ENCODE data around the gene QTRT2. TPM values are rescaled to one million over a fixed set of nuclear protein-coding genes. Genes with fewer than 3 reads are reported as not detected.

Gene QTRT2
- total and polyA plus RNA-seq, 2 donors (not counting 1 experiment from before 2014, with no cell fraction given) = 8.8 to 13.5 TPM

DNA sequence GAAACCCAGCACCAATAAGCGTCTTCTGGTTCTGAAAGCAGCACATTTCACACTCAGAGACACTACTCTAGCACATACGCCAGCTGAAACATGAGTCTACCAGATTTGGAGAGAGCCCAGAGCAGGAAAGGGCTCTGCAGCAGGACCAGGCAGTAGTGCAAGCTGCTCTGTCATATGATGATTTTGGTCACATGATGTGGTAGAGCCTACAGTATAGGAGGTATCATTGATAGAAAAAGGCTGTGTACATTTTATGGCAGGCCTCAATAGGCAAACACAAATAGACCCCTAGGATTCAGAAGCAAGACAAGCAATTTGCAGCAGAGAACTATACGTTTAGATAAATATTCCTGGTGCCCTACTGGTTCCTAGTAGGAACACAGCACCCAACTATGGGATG is 58.2 kb downstream of the QTRT2 start:
- Histone ChIP-seq H2AFZ (ENCODE audit: low read length) (no peak overlapping the region), H3K9me3 (ENCODE audit: control insufficient read depth, insufficient read depth, low read depth, low read length) (no peaks in the 10 kb centered on the region), H3K79me2 (ENCODE audit: control insufficient read depth, insufficient read depth, low read length) (no peaks in the 10 kb centered on the region), H3K4me1 (ENCODE audit: control insufficient read depth, extremely low read depth, insufficient read depth, low read length) (no peaks in the 10 kb centered on the region), H3K4me2 (ENCODE audit: extremely low read depth, insufficient read depth, low read length) (no peak overlapping the region), H3K27me3 (ENCODE audit: control insufficient read depth, insufficient read depth, low read length) (no peaks in the 10 kb centered on the region), H3K9ac (ENCODE audit: insufficient read depth, low read length) (no peak overlapping the region), H4K20me1 (ENCODE audit: control insufficient read depth, extremely low read depth, insufficient read depth, low read length) (no peaks in the 10 kb centered on the region), H3K4me3 (replicated peaks in 1 of 4; ENCODE audit: control extremely low read depth in 1 of 4, insufficient read depth in 1 of 4, low read depth in 3 of 4, low read length in 4 of 4) (no peak overlapping the region), H3K36me3 (ENCODE audit: control insufficient read depth, insufficient read depth, low read length) (no peaks in the 10 kb centered on the region), H3K27ac (ENCODE audit: insufficient read depth, low read length) (no peak overlapping the region)
- TF ChIP-seq, protein P1, sequence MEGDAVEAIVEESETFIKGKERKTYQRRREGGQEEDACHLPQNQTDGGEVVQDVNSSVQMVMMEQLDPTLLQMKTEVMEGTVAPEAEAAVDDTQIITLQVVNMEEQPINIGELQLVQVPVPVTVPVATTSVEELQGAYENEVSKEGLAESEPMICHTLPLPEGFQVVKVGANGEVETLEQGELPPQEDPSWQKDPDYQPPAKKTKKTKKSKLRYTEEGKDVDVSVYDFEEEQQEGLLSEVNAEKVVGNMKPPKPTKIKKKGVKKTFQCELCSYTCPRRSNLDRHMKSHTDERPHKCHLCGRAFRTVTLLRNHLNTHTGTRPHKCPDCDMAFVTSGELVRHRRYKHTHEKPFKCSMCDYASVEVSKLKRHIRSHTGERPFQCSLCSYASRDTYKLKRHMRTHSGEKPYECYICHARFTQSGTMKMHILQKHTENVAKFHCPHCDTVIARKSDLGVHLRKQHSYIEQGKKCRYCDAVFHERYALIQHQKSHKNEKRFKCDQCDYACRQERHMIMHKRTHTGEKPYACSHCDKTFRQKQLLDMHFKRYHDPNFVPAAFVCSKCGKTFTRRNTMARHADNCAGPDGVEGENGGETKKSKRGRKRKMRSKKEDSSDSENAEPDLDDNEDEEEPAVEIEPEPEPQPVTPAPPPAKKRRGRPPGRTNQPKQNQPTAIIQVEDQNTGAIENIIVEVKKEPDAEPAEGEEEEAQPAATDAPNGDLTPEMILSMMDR (conservative IDR thresholded peaks at IDR 0.05 in 1 of 2, IDR thresholded peaks at IDR 0.05 in 1 of 2; ENCODE audit: low read depth in 1 of 2, low read length in 2 of 2) = no peak
- TF ChIP-seq EZH2 (IDR thresholded peaks at IDR 0.05; ENCODE audit: low read length, missing control alignments) = no peak
- DNase-seq (ENCODE audit: low read depth in 2 of 2) = no peak

DNA sequence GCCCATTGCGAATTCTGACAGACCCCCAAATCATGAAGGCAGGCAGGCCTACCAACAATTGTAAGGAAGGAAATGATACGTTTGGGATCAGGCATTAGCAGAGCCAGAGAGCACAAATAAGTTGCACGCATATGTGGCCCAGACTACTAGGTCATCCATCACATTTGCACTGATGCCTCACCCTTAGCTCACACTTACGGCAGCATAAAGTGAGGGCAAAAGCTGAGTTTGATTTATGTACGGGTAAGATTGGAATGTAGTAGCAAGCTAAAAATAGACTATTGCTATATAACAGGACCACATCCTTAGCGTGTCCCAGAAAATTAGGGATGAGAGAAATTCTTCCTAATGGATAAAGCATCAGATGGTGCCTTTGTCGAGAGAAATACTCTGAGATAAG is 58.6 kb downstream of the QTRT2 start:
- no peak overlapping the region for H3K9ac ChIP-seq (ENCODE audit: insufficient read depth, low read length)
- H3K4me2 ChIP-seq (ENCODE audit: extremely low read depth, insufficient read depth, low read length) = no peak overlapping the region
- H3K27me3 ChIP-seq (ENCODE audit: control insufficient read depth, insufficient read depth, low read length) = no peaks in the 10 kb centered on the region
- H3K36me3 ChIP-seq (ENCODE audit: control insufficient read depth, insufficient read depth, low read length) = no peaks in the 10 kb centered on the region
- TF ChIP-seq, protein P1 (conservative IDR thresholded peaks at IDR 0.05 in 1 of 2, IDR thresholded peaks at IDR 0.05 in 1 of 2; ENCODE audit: low read depth in 1 of 2, low read length in 2 of 2) = no peak
- TF ChIP-seq EZH2 (IDR thresholded peaks at IDR 0.05; ENCODE audit: low read length, missing control alignments) = no peak
- H3K79me2 ChIP-seq (ENCODE audit: control insufficient read depth, insufficient read depth, low read length) = no peaks in the 10 kb centered on the region
- no peak overlapping the region for H3K27ac ChIP-seq (ENCODE audit: insufficient read depth, low read length)
- DNase-seq (ENCODE audit: low read depth in 2 of 2) = peak in 1 of 2 donors; percentile 89
- no peaks in the 10 kb centered on the region for H4K20me1 ChIP-seq (ENCODE audit: control insufficient read depth, extremely low read depth, insufficient read depth, low read length)
- no peak overlapping the region for H2AFZ ChIP-seq (ENCODE audit: low read length)
- no peaks in the 10 kb centered on the region for H3K9me3 ChIP-seq (ENCODE audit: control insufficient read depth, insufficient read depth, low read depth, low read length)
- H3K4me3 ChIP-seq (replicated peaks in 1 of 4; ENCODE audit: control extremely low read depth in 1 of 4, insufficient read depth in 1 of 4, low read depth in 3 of 4, low read length in 4 of 4) = no peak overlapping the region
- H3K4me1 ChIP-seq (ENCODE audit: control insufficient read depth, extremely low read depth, insufficient read depth, low read length) = no peaks in the 10 kb centered on the region

DNA sequence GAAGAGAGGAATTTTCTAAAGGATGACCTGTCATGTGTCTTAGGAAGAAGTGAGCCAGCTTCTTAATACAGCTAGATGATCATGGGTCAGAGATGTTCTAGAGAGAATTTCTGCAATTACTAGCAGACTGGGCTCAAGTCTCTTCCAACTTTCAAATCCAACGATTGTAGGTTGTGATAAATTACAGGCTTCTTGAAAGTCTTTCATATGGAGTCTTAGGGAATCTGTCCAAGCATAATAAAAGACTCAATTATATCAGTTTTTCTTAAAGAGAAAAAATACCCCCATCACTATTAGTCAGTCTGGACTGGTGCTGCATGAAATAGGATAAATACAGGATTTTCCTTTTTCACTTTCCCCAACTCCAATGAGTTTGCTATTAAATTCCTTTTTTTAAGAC is 63.2 kb downstream of the QTRT2 start:
- TF ChIP-seq EZH2 (IDR thresholded peaks at IDR 0.05; ENCODE audit: low read length, missing control alignments) = no peak
- TF ChIP-seq, protein P1 (conservative IDR thresholded peaks at IDR 0.05 in 1 of 2, IDR thresholded peaks at IDR 0.05 in 1 of 2; ENCODE audit: low read depth in 1 of 2, low read length in 2 of 2) = no peak
- Histone ChIP-seq H3K4me2 (ENCODE audit: extremely low read depth, insufficient read depth, low read length) (no peak overlapping the region), H3K9ac (ENCODE audit: insufficient read depth, low read length) (no peak overlapping the region), H4K20me1 (ENCODE audit: control insufficient read depth, extremely low read depth, insufficient read depth, low read length) (no peaks in the 10 kb centered on the region), H3K27ac (ENCODE audit: insufficient read depth, low read length) (no peak overlapping the region), H3K4me3 (replicated peaks in 1 of 4; ENCODE audit: control extremely low read depth in 1 of 4, insufficient read depth in 1 of 4, low read depth in 3 of 4, low read length in 4 of 4) (no peak overlapping the region), H3K36me3 (ENCODE audit: control insufficient read depth, insufficient read depth, low read length) (no peaks in the 10 kb centered on the region), H3K9me3 (ENCODE audit: control insufficient read depth, insufficient read depth, low read depth, low read length) (no peaks in the 10 kb centered on the region), H3K4me1 (ENCODE audit: control insufficient read depth, extremely low read depth, insufficient read depth, low read length) (peaks cover 8% of the 10 kb centered on the region), H3K27me3 (ENCODE audit: control insufficient read depth, insufficient read depth, low read length) (no peaks in the 10 kb centered on the region), H2AFZ (ENCODE audit: low read length) (no peak overlapping the region), H3K79me2 (ENCODE audit: control insufficient read depth, insufficient read depth, low read length) (no peaks in the 10 kb centered on the region)
- peak in 1 of 2 donors; percentile 86 for DNase-seq (ENCODE audit: low read depth in 2 of 2)
